GM23248 (cell line): ENCODE measurements around the gene S100A4. TPM values are rescaled to one million over a fixed set of nuclear protein-coding genes. Genes with fewer than 3 reads are reported as not detected.
"Not testable (repeated sequence)": the region's sequence is repeated elsewhere in the genome, so short reads cannot be mapped to it uniquely, and the experiment has no call there.

Experiments
- DNase-seq: peaks from one replicate; pipeline ENCODE4 v3.0.0-alpha.2; 2015
- H2AFZ ChIP-seq: fragments of 200-600 bp; sonication (generic); 2 replicates; pipeline ENCODE4 v1.6.1; 2016; ENCODE audit warnings: antibody characterized with exemption
- H3F3A ChIP-seq: fragments of 200-600 bp; sonication (generic); 2 replicates; pipeline ENCODE4 v1.6.1; 2016; ENCODE audit warnings: mild to moderate bottlenecking, antibody characterized with exemption, mixed run types; ENCODE audit not compliant: insufficient read depth
- H3K27ac ChIP-seq: fragments of 200-600 bp; sonication (generic); 2 replicates; pipeline ENCODE4 v1.5.1; 2016; ENCODE audit warnings: mild to moderate bottlenecking
- H3K27me3 ChIP-seq: fragments of 200-600 bp; sonication (generic); replicated peaks from 2 replicates; pipeline ENCODE4 v1.6.1; 2016; ENCODE audit warnings: mild to moderate bottlenecking; ENCODE audit not compliant: insufficient read depth
- H3K36me3 ChIP-seq: fragments of 200-600 bp; sonication (generic); 2 replicates; pipeline ENCODE4 v1.6.1; 2016; ENCODE audit warnings: low read depth, mild to moderate bottlenecking
- H3K4me1 ChIP-seq: fragments of 200-600 bp; sonication (generic); 2 replicates; pipeline ENCODE4 v1.6.1; 2016; ENCODE audit warnings: mild to moderate bottlenecking; ENCODE audit not compliant: insufficient read depth
- H3K4me2 ChIP-seq: fragments of 200-600 bp; sonication (generic); one replicate; pipeline ENCODE4 v1.6.1; 2016; ENCODE audit warnings: mild to moderate bottlenecking; ENCODE audit not compliant: unreplicated experiment
- H3K4me3 ChIP-seq: fragments of 200-600 bp; sonication (generic); 2 replicates; pipeline ENCODE4 v1.5.1; 2016; ENCODE audit warnings: mild to moderate bottlenecking
- H3K79me2 ChIP-seq: fragments of 200-600 bp; sonication (generic); 2 replicates; pipeline ENCODE4 v1.6.1; 2016; ENCODE audit warnings: mild to moderate bottlenecking; ENCODE audit not compliant: insufficient read depth
- H3K9ac ChIP-seq: fragments of 200-600 bp; sonication (generic); 2 replicates; pipeline ENCODE4 v1.6.1; 2016; ENCODE audit warnings: mild to moderate bottlenecking
- H3K9me2 ChIP-seq: fragments of 200-600 bp; sonication (generic); 2 replicates; pipeline ENCODE4 v1.6.1; 2016; ENCODE audit warnings: mixed run types, mild to moderate bottlenecking, moderate library complexity; ENCODE audit not compliant: insufficient read depth
- H3K9me3 ChIP-seq: fragments of 200-600 bp; sonication (generic); one replicate; pipeline ENCODE4 v1.6.1; 2017; ENCODE audit warnings: low read depth
- H4K20me1 ChIP-seq: fragments of 200-600 bp; sonication (generic); 2 replicates; pipeline ENCODE4 v1.6.0; 2016; ENCODE audit not compliant: insufficient read depth
- EZH2 ChIP-seq: fragments of 200-600 bp; sonication (generic); IDR thresholded peaks from 2 replicates; pipeline ENCODE4 v1.6.1; 2018; ENCODE audit warnings: antibody characterized with exemption, mild to moderate bottlenecking; ENCODE audit not compliant: insufficient read depth, poor library complexity, severe bottlenecking
- EZH2phosphoT487 ChIP-seq: fragments of 200-600 bp; sonication (generic); IDR thresholded peaks from 2 replicates; pipeline ENCODE4 v1.6.1; 2018; ENCODE audit warnings: antibody characterized with exemption, moderate library complexity, mild to moderate bottlenecking, low read depth; ENCODE audit not compliant: insufficient read depth
- WGBS, 2 experiments: methylation state at CpG; one replicate each; pipeline ENCODE4 v1.1.6; 2015 to 2017; ENCODE audit warnings: low lambda C conversion rate in 2 of 2, low coverage in 1 of 2; ENCODE audit errors: missing lambda C conversion rate in 2 of 2; 5-methylcytosine and 5-hydroxymethylcytosine counted together
- in situ Hi-C: fragments of 300-500 bp; cut with MboI; formaldehyde crosslinking; loops from 2 replicates; pipeline ENCODE4 v1.15.0; 2020
- polyA plus RNA-seq: library from polyadenylated mRNA; unstranded; fragments of >200 nt; fragmentation: Nextera tagmentation; extraction: Ambion mirVana; gene quantifications from 2 replicates; pipeline ENCODE4 v1.2.1, GENCODE V29; 2016
- total RNA-seq: library from RNA; depleted of rRNA; stranded (reverse); fragments of >200 nt; shearing (Covaris generic); gene quantifications from 2 replicates; pipeline ENCODE4 v1.2.3, GENCODE V29; 2014

S100A4 gene
- total and polyA plus RNA-seq, 2 experiments from 2014 or later = 236 to 610 TPM

DNA sequence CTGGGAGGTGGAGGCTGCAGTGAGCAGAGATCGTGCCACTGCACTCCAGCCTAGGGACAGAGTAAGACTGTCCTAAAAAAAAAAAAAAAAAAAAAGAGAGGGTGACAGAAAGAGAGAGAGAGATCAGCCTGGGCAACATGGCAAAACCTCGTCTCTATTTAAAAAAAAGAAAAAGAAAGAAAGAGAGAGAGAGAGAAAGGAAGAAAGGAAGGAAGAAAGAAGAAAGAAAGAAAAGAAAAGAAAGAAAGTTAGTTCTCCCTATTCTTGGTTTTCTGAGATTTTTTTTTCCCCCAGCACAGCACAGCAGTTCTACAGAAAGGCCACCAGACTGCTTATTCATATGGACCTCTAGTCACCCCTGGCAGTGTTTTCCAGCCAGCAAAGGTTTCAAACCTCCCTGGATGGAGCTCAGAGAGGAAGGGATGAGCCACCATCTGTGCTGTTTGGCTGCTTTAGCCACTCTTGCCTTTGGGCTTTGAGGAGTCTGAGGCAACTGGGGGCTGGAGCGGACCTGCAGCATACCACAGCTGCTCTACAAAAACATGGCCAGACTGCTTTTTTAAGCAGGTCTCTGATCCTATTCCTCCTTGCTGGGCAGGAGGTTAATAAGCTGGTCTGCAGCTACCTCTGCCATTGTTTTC is 20.4 kb downstream of the S100A4 start:
- H2AFZ ChIP-seq = no peak overlapping the region
- no peaks in the 10 kb centered on the region for H3K9me2 ChIP-seq
- no peaks in the 10 kb centered on the region for H3K9me3 ChIP-seq
- TF ChIP-seq EZH2phosphoT487 (no peak), EZH2 (no peak)
- DNase-seq = peak; percentile 71
- peaks cover 29% of the 10 kb centered on the region for H3F3A ChIP-seq
- no peaks in the 10 kb centered on the region for H3K79me2 ChIP-seq
- no peaks in the 10 kb centered on the region for H4K20me1 ChIP-seq
- 36 to 39% methylated on average over 3 of the region's 3 CpGs for WGBS, 2 experiments
- H3K4me3 ChIP-seq = no peak overlapping the region
- H3K36me3 ChIP-seq = no peaks in the 10 kb centered on the region
- H3K4me1 ChIP-seq = peaks cover 9% of the 10 kb centered on the region
- no peak overlapping the region for H3K4me2 ChIP-seq
- no peaks in the 10 kb centered on the region for H3K27me3 ChIP-seq
- peak overlapping the region; percentile 35; the same call in 1 of the 2 replicates for H3K27ac ChIP-seq
- in situ Hi-C loops = no loop called here
- no peak overlapping the region for H3K9ac ChIP-seq

DNA sequence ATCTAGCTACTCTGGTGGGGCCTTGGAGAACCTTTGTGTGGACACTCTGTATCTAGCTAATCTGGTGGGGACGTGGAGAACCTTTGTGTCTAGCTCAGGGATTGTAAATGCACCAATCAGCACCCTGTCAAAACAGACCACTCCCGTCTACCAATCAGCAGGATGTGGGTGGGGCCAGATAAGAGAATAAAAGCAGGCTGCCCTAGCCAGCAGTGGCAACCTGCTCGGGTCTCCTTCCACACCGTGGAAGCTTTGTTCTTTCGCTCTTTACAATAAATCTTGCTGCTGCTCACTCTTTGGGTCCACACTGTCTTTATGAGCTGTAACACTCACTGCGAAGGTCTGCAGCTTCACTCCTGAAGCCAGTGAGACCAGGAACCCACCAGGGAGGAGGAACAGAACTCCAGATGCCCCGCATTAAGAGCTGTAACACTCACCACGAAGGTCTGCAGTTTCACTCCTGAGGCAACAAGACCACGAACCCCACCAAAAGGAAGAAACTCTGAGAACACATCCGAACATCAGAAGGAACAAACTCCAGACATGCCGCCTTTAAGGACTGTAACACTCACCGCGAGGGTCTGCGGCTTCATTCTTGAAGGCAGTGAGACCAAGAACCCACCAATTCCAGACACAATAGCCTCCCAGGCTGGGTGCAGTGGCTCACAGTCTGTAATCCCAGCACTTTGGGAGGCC is 23.1 kb downstream of the S100A4 start:
- H3K36me3 ChIP-seq, in situ Hi-C loops, H2AFZ ChIP-seq, H3K4me3 ChIP-seq, H3K79me2 ChIP-seq, H3K27me3 ChIP-seq, H3K27ac ChIP-seq, DNase-seq, H4K20me1 ChIP-seq, H3K4me1 ChIP-seq, H3K9me3 ChIP-seq, H3K9me2 ChIP-seq, H3K9ac ChIP-seq, H3K4me2 ChIP-seq: not testable (repeated sequence)
- 77 to 82% methylated on average over 13 to 14 of the region's 14 CpGs for WGBS, 2 experiments
- H3F3A ChIP-seq = peaks cover 17% of the 10 kb centered on the region

DNA sequence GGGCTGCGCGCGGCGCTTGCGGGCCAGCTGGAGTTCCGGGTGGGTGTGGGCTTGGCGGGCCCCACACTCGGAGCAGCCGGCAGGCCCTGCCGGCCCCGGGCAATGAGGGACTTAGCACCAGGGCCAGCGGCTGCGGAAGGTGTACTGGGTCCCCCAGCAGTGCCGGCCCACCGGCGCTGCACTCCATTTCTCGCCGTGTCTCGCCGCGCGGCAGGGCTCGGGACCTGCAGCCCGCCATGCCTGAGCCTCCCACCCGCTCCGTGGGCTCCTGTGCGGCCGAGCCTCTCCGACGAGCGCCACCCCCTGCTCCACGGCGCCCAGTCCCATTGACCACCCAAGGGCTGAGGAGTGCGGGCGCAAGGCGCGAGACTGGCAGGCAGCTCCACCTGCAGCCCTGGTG is 23.8 kb downstream of the S100A4 start:
- H3K9me3 ChIP-seq, H3K9me2 ChIP-seq, H3K36me3 ChIP-seq, in situ Hi-C loops, H2AFZ ChIP-seq, H3K27ac ChIP-seq, H3K27me3 ChIP-seq, H4K20me1 ChIP-seq, DNase-seq, H3K79me2 ChIP-seq, H3K9ac ChIP-seq, H3K4me2 ChIP-seq, H3K4me1 ChIP-seq, H3K4me3 ChIP-seq: not testable (repeated sequence)
- H3F3A ChIP-seq = peaks cover 17% of the 10 kb centered on the region
- 94 to 96% methylated on average over 27 to 28 of the region's 37 CpGs for WGBS, 2 experiments

DNA sequence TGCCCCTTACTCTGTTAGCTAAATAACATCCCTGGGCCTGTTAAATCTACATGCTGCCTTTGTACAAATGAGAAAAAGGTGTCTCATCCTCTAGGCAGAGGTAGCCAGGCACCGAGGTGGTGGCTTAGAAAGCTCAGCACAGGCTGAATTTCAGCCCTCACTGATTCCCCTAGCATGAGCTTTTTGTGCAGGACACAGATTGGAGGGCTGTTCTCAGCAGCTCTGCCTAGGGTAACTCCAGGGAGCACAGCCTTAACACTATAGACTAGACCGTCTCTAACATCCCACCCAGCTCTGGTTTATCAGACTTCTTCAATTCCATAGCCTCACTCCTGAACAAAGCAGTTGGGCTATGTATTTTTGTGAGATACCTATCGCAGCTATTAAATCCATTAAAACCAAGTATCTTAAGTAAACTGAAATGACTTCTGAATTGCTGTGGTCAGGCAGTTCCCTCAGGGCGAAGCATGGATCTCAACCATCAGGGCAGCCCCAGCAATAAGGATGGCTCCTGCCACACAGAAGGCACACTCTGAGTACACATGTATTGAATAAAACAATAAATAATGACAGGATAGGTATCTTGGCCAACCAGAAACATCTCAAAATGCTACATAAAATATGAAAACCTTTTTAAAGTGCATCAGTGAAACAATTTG is 24.7 kb downstream of the S100A4 start:
- Histone ChIP-seq H3K27ac (no peak overlapping the region), H2AFZ (no peak overlapping the region), H3K9ac (no peak overlapping the region), H3K79me2 (no peaks in the 10 kb centered on the region), H4K20me1 (no peaks in the 10 kb centered on the region), H3K4me1 (peaks cover 9% of the 10 kb centered on the region), H3K36me3 (no peaks in the 10 kb centered on the region), H3K9me2 (no peaks in the 10 kb centered on the region), H3K9me3 (no peaks in the 10 kb centered on the region), H3K4me3 (no peak overlapping the region), H3K4me2 (no peak overlapping the region), H3K27me3 (no peaks in the 10 kb centered on the region), H3F3A (peaks cover 16% of the 10 kb centered on the region)
- WGBS, 2 experiments = 93 to 98% methylated on average over 4 of the region's 4 CpGs
- TF ChIP-seq EZH2 = no peak
- no peak for TF ChIP-seq EZH2phosphoT487
- DNase-seq = no peak
- in situ Hi-C loops = no loop called here

DNA sequence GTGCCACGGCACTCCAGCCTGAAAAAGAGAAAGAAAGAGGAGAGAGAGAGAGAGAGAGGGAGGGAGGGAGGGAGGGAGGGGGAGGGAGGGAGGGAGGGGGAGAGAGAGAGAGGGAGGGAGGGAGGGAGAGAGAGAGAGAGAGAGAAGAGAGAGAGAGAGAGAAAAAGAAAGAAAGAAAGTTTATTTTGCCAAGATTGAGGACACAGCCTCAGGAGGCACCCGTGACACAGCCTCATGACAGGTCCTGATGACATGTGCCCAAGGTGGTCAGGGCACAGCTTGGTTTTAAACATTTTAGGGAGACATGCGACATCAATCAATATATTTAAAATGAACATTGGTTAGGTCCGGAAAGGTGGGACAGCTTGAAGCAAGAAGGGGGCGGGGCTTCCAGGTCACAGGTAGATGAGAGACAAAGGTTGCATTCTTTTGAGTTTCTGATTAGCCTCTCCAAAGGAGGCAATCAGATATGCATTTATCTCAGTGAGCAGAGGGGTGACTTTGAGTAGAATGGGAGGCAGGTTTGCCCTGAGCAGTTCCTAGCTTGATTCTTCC is 25.4 kb downstream of the S100A4 start:
- H3K27ac ChIP-seq, H3F3A ChIP-seq, H2AFZ ChIP-seq, H3K79me2 ChIP-seq, H3K4me1 ChIP-seq, H3K9ac ChIP-seq, H3K9me3 ChIP-seq, H3K27me3 ChIP-seq, H3K9me2 ChIP-seq, H3K4me2 ChIP-seq, H3K4me3 ChIP-seq, H4K20me1 ChIP-seq, DNase-seq, H3K36me3 ChIP-seq, in situ Hi-C loops: not testable (repeated sequence)
- WGBS, 2 experiments = 87 to 91% methylated on average over 5 of the region's 5 CpGs
